ENCODE measurements around the gene FOCAD. TPM values are rescaled to one million over a fixed set of nuclear protein-coding genes. Genes with fewer than 3 reads are reported as not detected.

FOCAD gene
- total RNA-seq, 1 experiment from 2014 or later, result 40.7 TPM

DNA sequence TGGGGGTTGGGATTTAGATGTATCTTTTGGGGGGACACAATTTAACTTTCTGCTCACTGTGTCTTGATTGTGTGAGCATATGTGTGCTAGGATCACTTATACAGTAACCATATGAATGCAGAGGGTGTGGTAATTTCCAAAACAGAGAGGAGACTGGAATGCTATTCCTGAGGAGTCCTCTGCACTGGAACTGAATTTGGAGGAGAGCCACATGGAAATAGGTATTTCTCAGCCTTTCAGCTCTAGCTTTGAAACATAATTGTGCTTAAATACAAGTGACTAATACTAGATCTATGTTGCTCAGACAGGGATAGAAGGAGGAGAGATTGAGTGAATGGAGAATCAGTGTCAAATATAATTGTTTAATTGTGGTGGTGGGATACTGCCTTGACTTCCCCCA lies 45.5 kb downstream of the FOCAD start:
- Histone ChIP-seq H3K79me2 (ENCODE audit: insufficient read depth, low read length) (no peaks in the 10 kb centered on the region; the same call in 1 of the 2 replicates), H3K9me2 (ENCODE audit: insufficient read depth) (no peaks in the 10 kb centered on the region), H3K9ac (ENCODE audit: low read length) (no peak overlapping the region), H3K36me3 (ENCODE audit: control insufficient read depth in 1 of 2, insufficient read depth in 2 of 2, low read length in 2 of 2) (no peaks in the 10 kb centered on the region), H3K4me2 (ENCODE audit: low read length) (no peak overlapping the region), H3K27me3 (ENCODE audit: insufficient read depth, low read length) (no peaks in the 10 kb centered on the region), H3K27ac (ENCODE audit: low read depth, low read length) (no peak overlapping the region), H4K20me1 (ENCODE audit: insufficient read depth) (no peaks in the 10 kb centered on the region), H2AFZ (ENCODE audit: low read depth, low read length, poor library complexity, severe bottlenecking) (no peak overlapping the region), H3K9me3 (ENCODE audit: control insufficient read depth in 1 of 2, insufficient read depth in 1 of 2, low read depth in 1 of 2, low read length in 2 of 2) (no peaks in the 10 kb centered on the region), H3K4me3 (replicated peaks in 1 of 2; ENCODE audit: low read depth in 1 of 2, low read length in 2 of 2) (no peak overlapping the region), H3K4me1 (ENCODE audit: control insufficient read depth in 1 of 2, insufficient read depth in 2 of 2, low read length in 2 of 2) (0 out of 4 replicates have a peak, but pooled peaks cover 0 to 2% of the 10 kb centered on the region in 2 experiments)
- ATAC-seq (no peak), DNase-seq (ENCODE audit: low read depth, low spot score) (no peak)
- ChIA-PET CTCF (no interaction called here), POLR2A (no interaction called here), RAD21 (ENCODE audit: low non-redundant PET in 1 of 2, low total read pairs in 2 of 2, uncharacterized antibody in 2 of 2, unreplicated experiment in 2 of 2) (no interaction called here)
- intact Hi-C loops (cut with micrococcal nuclease), result no loop called here
- TF ChIP-seq SP1 (IDR thresholded peaks at IDR 0.05; ENCODE audit: low read depth), result no peak
- no peak for TF ChIP-seq CBX3 (IDR thresholded peaks at IDR 0.05; ENCODE audit: low read depth)
- no peak for TF ChIP-seq EGR1 (IDR thresholded peaks at IDR 0.05; ENCODE audit: low read depth)
- TF ChIP-seq, protein P1, sequence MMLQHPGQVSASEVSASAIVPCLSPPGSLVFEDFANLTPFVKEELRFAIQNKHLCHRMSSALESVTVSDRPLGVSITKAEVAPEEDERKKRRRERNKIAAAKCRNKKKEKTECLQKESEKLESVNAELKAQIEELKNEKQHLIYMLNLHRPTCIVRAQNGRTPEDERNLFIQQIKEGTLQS (IDR thresholded peaks at IDR 0.05), result no peak
- TF ChIP-seq, protein P2, sequence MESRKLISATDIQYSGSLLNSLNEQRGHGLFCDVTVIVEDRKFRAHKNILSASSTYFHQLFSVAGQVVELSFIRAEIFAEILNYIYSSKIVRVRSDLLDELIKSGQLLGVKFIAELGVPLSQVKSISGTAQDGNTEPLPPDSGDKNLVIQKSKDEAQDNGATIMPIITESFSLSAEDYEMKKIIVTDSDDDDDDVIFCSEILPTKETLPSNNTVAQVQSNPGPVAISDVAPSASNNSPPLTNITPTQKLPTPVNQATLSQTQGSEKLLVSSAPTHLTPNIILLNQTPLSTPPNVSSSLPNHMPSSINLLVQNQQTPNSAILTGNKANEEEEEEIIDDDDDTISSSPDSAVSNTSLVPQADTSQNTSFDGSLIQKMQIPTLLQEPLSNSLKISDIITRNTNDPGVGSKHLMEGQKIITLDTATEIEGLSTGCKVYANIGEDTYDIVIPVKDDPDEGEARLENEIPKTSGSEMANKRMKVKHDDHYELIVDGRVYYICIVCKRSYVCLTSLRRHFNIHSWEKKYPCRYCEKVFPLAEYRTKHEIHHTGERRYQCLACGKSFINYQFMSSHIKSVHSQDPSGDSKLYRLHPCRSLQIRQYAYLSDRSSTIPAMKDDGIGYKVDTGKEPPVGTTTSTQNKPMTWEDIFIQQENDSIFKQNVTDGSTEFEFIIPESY (IDR thresholded peaks at IDR 0.05; ENCODE audit: extremely low read depth, insufficient replicate concordance, low read length), result no peak
- TF ChIP-seq ELF1 (IDR thresholded peaks at IDR 0.05; ENCODE audit: borderline replicate concordance, low read depth), result no peak
- TF ChIP-seq EZH2phosphoT487 (IDR thresholded peaks at IDR 0.05; ENCODE audit: borderline replicate concordance), result no peak
- TF ChIP-seq RAD21 (IDR thresholded peaks at IDR 0.05; ENCODE audit: low read depth), result no peak
- TF ChIP-seq ZNF274 (IDR thresholded peaks at IDR 0.05; ENCODE audit: low read depth, low read length), result no peak
- TF ChIP-seq, protein P3, sequence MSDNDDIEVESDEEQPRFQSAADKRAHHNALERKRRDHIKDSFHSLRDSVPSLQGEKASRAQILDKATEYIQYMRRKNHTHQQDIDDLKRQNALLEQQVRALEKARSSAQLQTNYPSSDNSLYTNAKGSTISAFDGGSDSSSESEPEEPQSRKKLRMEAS (IDR thresholded peaks at IDR 0.05), result no peak
- TF ChIP-seq EZH2 (IDR thresholded peaks at IDR 0.05), result no peak
- TF ChIP-seq CEBPB (IDR thresholded peaks at IDR 0.05; ENCODE audit: low read depth), result no peak
- TF ChIP-seq, protein P4, sequence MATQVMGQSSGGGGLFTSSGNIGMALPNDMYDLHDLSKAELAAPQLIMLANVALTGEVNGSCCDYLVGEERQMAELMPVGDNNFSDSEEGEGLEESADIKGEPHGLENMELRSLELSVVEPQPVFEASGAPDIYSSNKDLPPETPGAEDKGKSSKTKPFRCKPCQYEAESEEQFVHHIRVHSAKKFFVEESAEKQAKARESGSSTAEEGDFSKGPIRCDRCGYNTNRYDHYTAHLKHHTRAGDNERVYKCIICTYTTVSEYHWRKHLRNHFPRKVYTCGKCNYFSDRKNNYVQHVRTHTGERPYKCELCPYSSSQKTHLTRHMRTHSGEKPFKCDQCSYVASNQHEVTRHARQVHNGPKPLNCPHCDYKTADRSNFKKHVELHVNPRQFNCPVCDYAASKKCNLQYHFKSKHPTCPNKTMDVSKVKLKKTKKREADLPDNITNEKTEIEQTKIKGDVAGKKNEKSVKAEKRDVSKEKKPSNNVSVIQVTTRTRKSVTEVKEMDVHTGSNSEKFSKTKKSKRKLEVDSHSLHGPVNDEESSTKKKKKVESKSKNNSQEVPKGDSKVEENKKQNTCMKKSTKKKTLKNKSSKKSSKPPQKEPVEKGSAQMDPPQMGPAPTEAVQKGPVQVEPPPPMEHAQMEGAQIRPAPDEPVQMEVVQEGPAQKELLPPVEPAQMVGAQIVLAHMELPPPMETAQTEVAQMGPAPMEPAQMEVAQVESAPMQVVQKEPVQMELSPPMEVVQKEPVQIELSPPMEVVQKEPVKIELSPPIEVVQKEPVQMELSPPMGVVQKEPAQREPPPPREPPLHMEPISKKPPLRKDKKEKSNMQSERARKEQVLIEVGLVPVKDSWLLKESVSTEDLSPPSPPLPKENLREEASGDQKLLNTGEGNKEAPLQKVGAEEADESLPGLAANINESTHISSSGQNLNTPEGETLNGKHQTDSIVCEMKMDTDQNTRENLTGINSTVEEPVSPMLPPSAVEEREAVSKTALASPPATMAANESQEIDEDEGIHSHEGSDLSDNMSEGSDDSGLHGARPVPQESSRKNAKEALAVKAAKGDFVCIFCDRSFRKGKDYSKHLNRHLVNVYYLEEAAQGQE (IDR thresholded peaks at IDR 0.05; ENCODE audit: low read depth), result no peak
- TF ChIP-seq POLR2AphosphoS5 (IDR thresholded peaks at IDR 0.05; ENCODE audit: low read depth, low read length), result no peak
- no peak for TF ChIP-seq TCF7L2 (IDR thresholded peaks at IDR 0.05; ENCODE audit: borderline replicate concordance, extremely low read depth, insufficient read depth, insufficient read length)
- no peak for TF ChIP-seq ZFX (IDR thresholded peaks at IDR 0.05)
- no peak for TF ChIP-seq YY1 (IDR thresholded peaks at IDR 0.05; ENCODE audit: extremely low read depth, insufficient replicate concordance, low read depth, low read length)
- TF ChIP-seq FOSL1 (IDR thresholded peaks at IDR 0.05; ENCODE audit: low read depth), result no peak
- no TSS peak for BruUV-seq (replicated peaks)

Data from HCT116 (cell line).